ENCODE results near the gene ATP8A2. TPM values are rescaled to one million over a fixed set of nuclear protein-coding genes. Genes with fewer than 3 reads are reported as not detected.

Gene ATP8A2
- total and polyA plus RNA-seq, 2 donors: 1.1 to 1.5 TPM

DNA sequence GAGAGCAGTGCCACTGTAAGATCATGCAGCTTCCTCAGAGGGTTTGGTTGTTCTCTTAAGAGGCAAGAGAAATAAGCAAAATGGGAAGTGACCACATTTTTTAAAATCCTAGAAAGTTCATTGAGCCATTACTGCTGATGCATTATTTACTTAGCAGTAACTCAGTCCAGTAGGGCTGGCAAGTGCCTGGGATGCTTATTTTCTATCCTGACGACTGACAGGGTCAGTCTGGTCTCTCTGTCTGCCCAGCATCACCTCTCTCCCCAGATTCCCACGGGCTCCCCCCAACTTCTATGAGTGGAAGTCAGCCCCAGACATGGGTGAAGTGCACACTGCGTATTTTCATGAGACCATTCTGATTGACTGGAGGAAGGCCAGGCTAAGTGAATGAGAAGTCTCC, 669.7 kb downstream of the ATP8A2 start:
- Histone ChIP-seq H3K27me3 (ENCODE audit: control insufficient read depth in 2 of 2, insufficient read depth in 1 of 2, low read length in 1 of 2) (peaks cover 0 to 2% of the 10 kb centered on the region in 2 donors), H3K27ac (ENCODE audit: low read depth in 1 of 2, low read length in 1 of 2) (no peak overlapping the region), H3K4me1 (ENCODE audit: control insufficient read depth in 2 of 2, insufficient read depth in 2 of 2, low read length in 2 of 2) (no peaks in the 10 kb centered on the region), H3K36me3 (ENCODE audit: control insufficient read depth in 2 of 2, insufficient read depth in 2 of 2, low read length in 1 of 2) (no peaks in the 10 kb centered on the region), H3K4me3 (ENCODE audit: low read length in 2 of 2) (no peak overlapping the region), H3K9me3 (ENCODE audit: control insufficient read depth in 2 of 2, insufficient read depth in 1 of 2, low read length in 1 of 2) (no peaks in the 10 kb centered on the region)
- 83% methylated on average over 3 of the region's 3 CpGs for WGBS
- no peak for DNase-seq (ENCODE audit: low read depth in 6 of 9, low spot score in 9 of 9)

GRCh38 chr13:26042785-26043184, 671.0 kb downstream of the ATP8A2 start:
- H3K27me3 ChIP-seq (ENCODE audit: control insufficient read depth in 2 of 2, insufficient read depth in 1 of 2, low read length in 1 of 2): peaks cover 0 to 10% of the 10 kb centered on the region in 2 donors
- H3K4me3 ChIP-seq (ENCODE audit: low read length in 2 of 2): no peak overlapping the region
- 95% methylated on average over 1 of the region's 1 CpG for WGBS
- no peak overlapping the region for H3K27ac ChIP-seq (ENCODE audit: low read depth in 1 of 2, low read length in 1 of 2)
- DNase-seq (ENCODE audit: low read depth in 6 of 9, low spot score in 9 of 9): no peak
- H3K4me1 ChIP-seq (ENCODE audit: control insufficient read depth in 2 of 2, insufficient read depth in 2 of 2, low read length in 2 of 2): no peaks in the 10 kb centered on the region
- no peaks in the 10 kb centered on the region for H3K36me3 ChIP-seq (ENCODE audit: control insufficient read depth in 2 of 2, insufficient read depth in 2 of 2, low read length in 1 of 2)
- H3K9me3 ChIP-seq (ENCODE audit: control insufficient read depth in 2 of 2, insufficient read depth in 1 of 2, low read length in 1 of 2): no peaks in the 10 kb centered on the region

DNA sequence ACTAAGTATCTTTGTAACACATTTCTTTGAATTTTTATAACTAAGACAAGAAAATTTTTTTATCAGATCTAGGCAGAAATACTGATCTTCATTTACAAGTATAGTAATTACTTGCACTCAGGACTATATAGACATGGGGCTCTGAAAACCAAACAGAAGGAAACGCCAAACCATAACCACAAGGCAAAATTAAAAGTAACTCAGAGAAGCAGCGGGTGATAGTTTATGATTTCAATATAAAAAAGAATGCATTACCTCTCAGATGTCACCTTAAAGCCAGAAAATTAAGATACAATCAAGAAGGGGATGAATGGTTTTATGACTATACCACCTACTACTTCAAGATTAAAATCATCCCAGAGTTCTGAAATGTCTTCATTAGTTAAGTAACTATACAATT, 673.4 kb downstream of the ATP8A2 start:
- Histone ChIP-seq H3K4me3 (ENCODE audit: low read length in 2 of 2) (no peak overlapping the region), H3K27ac (ENCODE audit: low read depth in 1 of 2, low read length in 1 of 2) (no peak overlapping the region), H3K36me3 (ENCODE audit: control insufficient read depth in 2 of 2, insufficient read depth in 2 of 2, low read length in 1 of 2) (no peaks in the 10 kb centered on the region), H3K9me3 (ENCODE audit: control insufficient read depth in 2 of 2, insufficient read depth in 1 of 2, low read length in 1 of 2) (no peaks in the 10 kb centered on the region), H3K27me3 (ENCODE audit: control insufficient read depth in 2 of 2, insufficient read depth in 1 of 2, low read length in 1 of 2) (peaks cover 19 to 33% of the 10 kb centered on the region in 2 donors), H3K4me1 (ENCODE audit: control insufficient read depth in 2 of 2, insufficient read depth in 2 of 2, low read length in 2 of 2) (peaks cover 0 to 9% of the 10 kb centered on the region in 2 donors)
- 38% methylated on average over 2 of the region's 2 CpGs for WGBS
- DNase-seq (ENCODE audit: low read depth in 6 of 9, low spot score in 9 of 9): peak in 1 of 9 donors; percentile 7

DNA sequence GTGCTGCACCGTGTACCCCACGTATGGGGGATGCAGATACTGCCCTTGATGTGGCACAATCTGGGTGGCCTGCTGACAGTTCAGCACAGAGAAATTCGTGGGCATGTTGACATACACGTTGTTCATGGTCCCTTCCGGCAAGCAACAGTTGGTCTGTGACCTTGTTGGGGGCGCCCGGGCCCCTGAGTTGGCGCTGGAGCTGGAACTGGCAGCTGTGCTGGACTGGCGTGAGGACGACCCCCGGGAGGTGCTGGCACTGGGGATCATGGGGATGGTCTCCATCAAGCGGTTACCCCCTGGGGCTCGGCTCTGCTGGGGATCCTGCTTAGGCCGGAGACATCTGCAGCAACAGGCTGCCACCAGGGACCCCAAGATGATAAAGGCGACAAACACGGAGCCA, 674.9 kb downstream of the ATP8A2 start:
- Histone ChIP-seq H3K9me3 (ENCODE audit: control insufficient read depth in 2 of 2, insufficient read depth in 1 of 2, low read length in 1 of 2) (no peaks in the 10 kb centered on the region), H3K27ac (ENCODE audit: low read depth in 1 of 2, low read length in 1 of 2) (no peak overlapping the region), H3K27me3 (ENCODE audit: control insufficient read depth in 2 of 2, insufficient read depth in 1 of 2, low read length in 1 of 2) (peaks cover 34 to 48% of the 10 kb centered on the region in 2 donors), H3K4me3 (ENCODE audit: low read length in 2 of 2) (no peak overlapping the region), H3K4me1 (ENCODE audit: control insufficient read depth in 2 of 2, insufficient read depth in 2 of 2, low read length in 2 of 2) (peaks cover 0 to 16% of the 10 kb centered on the region in 2 donors), H3K36me3 (ENCODE audit: control insufficient read depth in 2 of 2, insufficient read depth in 2 of 2, low read length in 1 of 2) (no peaks in the 10 kb centered on the region)
- 95% methylated on average over 16 of the region's 16 CpGs for whole genome bisulfite sequencing
- no peak for DNase-seq (ENCODE audit: low read depth in 6 of 9, low spot score in 9 of 9)

DNA sequence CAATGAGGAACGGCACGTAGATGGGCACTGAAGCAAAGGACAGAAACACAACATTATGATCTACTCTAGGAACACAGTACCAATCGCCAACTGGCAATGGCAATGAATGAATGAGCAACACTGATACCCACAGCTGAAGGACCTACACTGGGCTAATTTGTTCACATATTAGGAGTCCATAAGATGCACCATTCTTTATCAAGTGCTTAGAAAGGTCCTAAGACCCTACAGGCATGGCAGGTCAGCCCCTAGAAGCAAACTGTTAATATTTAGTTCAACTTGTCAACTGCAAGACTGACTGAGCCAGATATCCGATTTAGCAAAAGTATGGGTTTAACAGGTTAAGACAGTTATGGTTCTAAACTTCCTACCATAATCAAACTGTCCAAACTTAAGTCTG, 675.3 kb downstream of the ATP8A2 start:
- H3K36me3 ChIP-seq (ENCODE audit: control insufficient read depth in 2 of 2, insufficient read depth in 2 of 2, low read length in 1 of 2): no peaks in the 10 kb centered on the region
- H3K27ac ChIP-seq (ENCODE audit: low read depth in 1 of 2, low read length in 1 of 2): no peak overlapping the region
- WGBS: 95% methylated on average over 4 of the region's 4 CpGs
- H3K27me3 ChIP-seq (ENCODE audit: control insufficient read depth in 2 of 2, insufficient read depth in 1 of 2, low read length in 1 of 2): peaks cover 37 to 52% of the 10 kb centered on the region in 2 donors
- no peaks in the 10 kb centered on the region for H3K9me3 ChIP-seq (ENCODE audit: control insufficient read depth in 2 of 2, insufficient read depth in 1 of 2, low read length in 1 of 2)
- H3K4me1 ChIP-seq (ENCODE audit: control insufficient read depth in 2 of 2, insufficient read depth in 2 of 2, low read length in 2 of 2): peaks cover 0 to 16% of the 10 kb centered on the region in 2 donors
- DNase-seq (ENCODE audit: low read depth in 6 of 9, low spot score in 9 of 9): no peak
- H3K4me3 ChIP-seq (ENCODE audit: low read length in 2 of 2): no peak overlapping the region

DNA sequence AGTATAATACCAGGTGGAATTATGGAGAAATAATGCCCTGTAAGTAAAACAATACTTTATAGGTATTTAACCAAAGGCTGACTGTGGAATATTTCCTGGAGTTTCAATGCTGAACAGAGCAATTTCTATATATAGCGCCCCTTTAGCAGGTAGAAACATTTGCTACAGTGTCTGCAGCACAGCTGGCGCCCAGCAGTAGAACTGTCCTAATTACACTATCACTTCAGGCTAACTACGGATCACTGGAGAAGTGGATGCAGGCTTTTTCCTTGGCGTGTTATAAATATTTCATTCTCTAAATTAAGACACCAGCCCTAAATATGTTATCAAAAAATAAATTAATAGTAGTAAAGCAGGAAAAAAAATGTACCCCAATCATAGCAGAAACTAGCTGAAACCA, 677.0 kb downstream of the ATP8A2 start:
- H3K27me3 ChIP-seq (ENCODE audit: control insufficient read depth in 2 of 2, insufficient read depth in 1 of 2, low read length in 1 of 2): peaks cover 39 to 68% of the 10 kb centered on the region in 2 donors
- DNase-seq (ENCODE audit: low read depth in 6 of 9, low spot score in 9 of 9): no peak

DNA sequence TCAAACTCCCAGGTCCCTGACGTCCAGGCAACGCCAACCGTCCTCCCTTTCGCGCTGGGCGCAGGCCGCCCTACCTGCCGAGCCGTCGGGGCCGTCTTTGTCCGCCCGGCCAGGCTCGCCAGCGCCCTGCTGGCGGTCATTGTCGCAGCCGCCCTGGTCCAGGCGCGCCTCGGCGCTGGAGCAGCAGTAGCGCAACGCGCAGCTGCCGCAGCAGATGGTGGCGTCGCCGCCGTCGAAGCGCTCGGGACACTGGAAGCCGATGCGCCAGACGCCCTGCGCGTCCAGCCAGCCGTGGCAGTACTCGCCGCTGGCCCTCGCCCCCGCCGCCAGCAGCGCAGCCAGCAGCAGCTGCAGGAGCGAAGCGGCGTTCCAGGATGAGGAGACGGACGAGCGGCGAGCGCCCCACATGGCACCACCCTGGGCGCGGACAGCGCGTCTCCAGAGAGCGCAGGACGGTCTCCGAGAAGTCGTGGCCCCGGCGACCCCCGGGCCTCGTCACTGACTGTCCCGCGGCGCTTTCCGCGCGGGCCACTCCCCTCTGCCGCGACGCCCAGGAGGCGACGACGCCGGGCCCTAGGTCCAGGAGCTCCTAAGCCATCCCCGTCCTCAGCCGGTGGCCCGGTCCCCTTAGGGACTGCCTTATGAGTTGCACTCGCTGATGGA, 678.9 kb downstream of the ATP8A2 start:
- DNase-seq (ENCODE audit: low read depth in 6 of 9, low spot score in 9 of 9): peak in 2 of 9 donors; percentile 16 to 24

More for the DNA sequence above, 677.0 kb downstream of the ATP8A2 start:
- Histone ChIP-seq H3K4me1 (ENCODE audit: control insufficient read depth in 2 of 2, insufficient read depth in 2 of 2, low read length in 2 of 2) (peaks cover 0 to 16% of the 10 kb centered on the region in 2 donors), H3K27ac (ENCODE audit: low read depth in 1 of 2, low read length in 1 of 2) (no peak overlapping the region), H3K4me3 (ENCODE audit: low read length in 2 of 2) (no peak overlapping the region), H3K9me3 (ENCODE audit: control insufficient read depth in 2 of 2, insufficient read depth in 1 of 2, low read length in 1 of 2) (no peaks in the 10 kb centered on the region), H3K36me3 (ENCODE audit: control insufficient read depth in 2 of 2, insufficient read depth in 2 of 2, low read length in 1 of 2) (no peaks in the 10 kb centered on the region)
- WGBS: 82% methylated on average over 4 of the region's 4 CpGs

DNA sequence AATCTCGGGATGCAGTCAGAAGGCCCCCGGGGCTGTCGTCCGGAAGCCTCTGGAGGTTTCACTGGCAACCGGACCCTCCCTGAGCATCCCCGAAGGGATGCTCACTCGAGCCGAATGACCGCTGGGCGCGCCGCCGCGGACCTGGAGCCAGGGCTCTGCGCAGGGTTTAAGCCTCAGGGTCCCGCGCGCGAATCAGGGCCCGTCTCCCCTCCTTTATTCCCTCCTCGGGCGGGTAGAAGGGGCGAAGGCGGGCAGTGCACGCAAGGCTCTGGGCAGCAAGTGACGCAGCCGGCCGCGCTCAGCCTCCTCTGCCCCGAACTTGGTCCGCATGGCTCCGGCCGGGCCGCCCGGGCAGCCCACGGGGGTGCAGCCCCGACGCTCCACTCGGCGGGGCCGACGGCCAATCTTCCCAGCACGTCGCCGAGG, 679.5 kb downstream of the ATP8A2 start:
- Histone ChIP-seq H3K36me3 (ENCODE audit: control insufficient read depth in 2 of 2, insufficient read depth in 2 of 2, low read length in 1 of 2) (no peaks in the 10 kb centered on the region), H3K27me3 (ENCODE audit: control insufficient read depth in 2 of 2, insufficient read depth in 1 of 2, low read length in 1 of 2) (peaks cover 39 to 69% of the 10 kb centered on the region in 2 donors), H3K4me1 (ENCODE audit: control insufficient read depth in 2 of 2, insufficient read depth in 2 of 2, low read length in 2 of 2) (peaks cover 0 to 16% of the 10 kb centered on the region in 2 donors), H3K27ac (ENCODE audit: low read depth in 1 of 2, low read length in 1 of 2) (peak overlapping the region in 1 of 2 donors; percentile 42), H3K4me3 (ENCODE audit: low read length in 2 of 2) (peak overlapping the region; percentile 30 to 50), H3K9me3 (ENCODE audit: control insufficient read depth in 2 of 2, insufficient read depth in 1 of 2, low read length in 1 of 2) (no peaks in the 10 kb centered on the region)
- WGBS: 4% methylated on average over 45 of the region's 45 CpGs
- peak in 1 of 9 donors; percentile 20 for DNase-seq (ENCODE audit: low read depth in 6 of 9, low spot score in 9 of 9)

More for the DNA sequence above, 678.9 kb downstream of the ATP8A2 start:
- Histone ChIP-seq H3K4me1 (ENCODE audit: control insufficient read depth in 2 of 2, insufficient read depth in 2 of 2, low read length in 2 of 2) (peaks cover 0 to 16% of the 10 kb centered on the region in 2 donors), H3K27me3 (ENCODE audit: control insufficient read depth in 2 of 2, insufficient read depth in 1 of 2, low read length in 1 of 2) (peaks cover 39 to 69% of the 10 kb centered on the region in 2 donors), H3K9me3 (ENCODE audit: control insufficient read depth in 2 of 2, insufficient read depth in 1 of 2, low read length in 1 of 2) (no peaks in the 10 kb centered on the region), H3K4me3 (ENCODE audit: low read length in 2 of 2) (peak overlapping the region; percentile 34 to 50), H3K27ac (ENCODE audit: low read depth in 1 of 2, low read length in 1 of 2) (no peak overlapping the region), H3K36me3 (ENCODE audit: control insufficient read depth in 2 of 2, insufficient read depth in 2 of 2, low read length in 1 of 2) (no peaks in the 10 kb centered on the region)
- 6% methylated on average over 82 of the region's 82 CpGs for WGBS

DNA sequence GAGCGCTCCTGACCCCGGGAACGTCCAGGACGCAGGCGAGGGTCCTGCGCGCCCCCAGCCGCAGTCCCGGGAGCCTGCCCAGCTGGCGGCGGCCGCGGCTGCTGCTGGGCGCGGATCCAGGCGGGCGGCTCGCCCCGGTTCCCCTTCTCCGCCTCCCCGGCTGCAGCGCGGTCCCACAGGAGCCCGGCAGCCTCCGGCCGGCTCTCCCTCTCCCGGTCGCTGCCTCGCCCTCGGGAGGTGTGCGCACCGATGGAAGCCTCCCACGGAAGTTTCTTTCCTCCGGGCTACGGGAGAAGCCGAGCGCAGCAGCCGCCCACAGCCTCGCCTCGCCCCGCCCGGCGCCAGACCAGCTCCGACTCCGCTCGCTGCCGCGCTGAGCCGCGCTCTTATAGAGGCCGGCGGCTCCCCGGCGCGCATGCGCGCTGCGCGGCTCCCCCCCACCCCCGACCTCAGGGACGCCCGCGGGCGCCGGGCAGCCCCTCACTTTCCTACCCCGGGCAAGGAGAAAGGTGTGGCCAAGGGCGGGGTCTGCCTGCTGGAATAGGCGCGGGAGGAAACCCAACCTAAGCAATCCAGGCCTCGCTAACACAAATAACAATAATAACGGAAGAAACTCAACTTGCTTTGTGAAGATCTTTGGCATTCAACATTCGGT, 680.0 kb downstream of the ATP8A2 start, which contains the start of gene SHISA2:
TSS of gene SHISA2 (minus strand) at position 360 of the 655 bp plus-strand sequence. CDS start 1,041 bp downstream, outside the sequence.
- H3K27ac ChIP-seq (ENCODE audit: low read depth in 1 of 2, low read length in 1 of 2): peak within 1 kb of the TSS in 1 of 2 donors; percentile 42
- DNase-seq (ENCODE audit: low read depth in 6 of 9, low spot score in 9 of 9): peak in 4 of 9 donors; percentile 35 to 63 (median 50)
- 3% methylated on average over 71 of the region's 72 CpGs for WGBS

More for the DNA sequence above, 680.0 kb downstream of the ATP8A2 start, which contains the start of gene SHISA2:
- Histone ChIP-seq H3K27me3 (ENCODE audit: control insufficient read depth in 2 of 2, insufficient read depth in 1 of 2, low read length in 1 of 2) (peaks cover 39 to 64% of the 10 kb centered on the region in 2 donors), H3K4me1 (ENCODE audit: control insufficient read depth in 2 of 2, insufficient read depth in 2 of 2, low read length in 2 of 2) (peaks cover 0 to 16% of the 10 kb centered on the region in 2 donors), H3K4me3 (ENCODE audit: low read length in 2 of 2) (peak within 1 kb of the TSS; percentile 30 to 50), H3K36me3 (ENCODE audit: control insufficient read depth in 2 of 2, insufficient read depth in 2 of 2, low read length in 1 of 2) (no peaks in the 10 kb centered on the region), H3K9me3 (ENCODE audit: control insufficient read depth in 2 of 2, insufficient read depth in 1 of 2, low read length in 1 of 2) (no peaks in the 10 kb centered on the region)
